DOHH2 (cell line): ENCODE results near the gene IFNG-AS1.

Experiments
- EZH2phosphoT487 ChIP-seq: fragments of 200-600 bp; sonication (generic); IDR thresholded peaks from 2 replicates; pipeline ENCODE4 v1.6.1; 2017; ENCODE audit warnings: borderline replicate concordance, mild to moderate bottlenecking, antibody characterized with exemption, low read length, moderate library complexity, mixed read lengths
- TF ChIP-seq, protein P1 (sequence below): fragments of 200-600 bp; sonication (generic); IDR thresholded peaks from one replicate; pipeline ENCODE4 v1.5.1; 2014; ENCODE audit warnings: antibody characterized with exemption, mild to moderate bottlenecking, low read depth, low read length; ENCODE audit not compliant: poor library complexity, severe bottlenecking

DNA sequence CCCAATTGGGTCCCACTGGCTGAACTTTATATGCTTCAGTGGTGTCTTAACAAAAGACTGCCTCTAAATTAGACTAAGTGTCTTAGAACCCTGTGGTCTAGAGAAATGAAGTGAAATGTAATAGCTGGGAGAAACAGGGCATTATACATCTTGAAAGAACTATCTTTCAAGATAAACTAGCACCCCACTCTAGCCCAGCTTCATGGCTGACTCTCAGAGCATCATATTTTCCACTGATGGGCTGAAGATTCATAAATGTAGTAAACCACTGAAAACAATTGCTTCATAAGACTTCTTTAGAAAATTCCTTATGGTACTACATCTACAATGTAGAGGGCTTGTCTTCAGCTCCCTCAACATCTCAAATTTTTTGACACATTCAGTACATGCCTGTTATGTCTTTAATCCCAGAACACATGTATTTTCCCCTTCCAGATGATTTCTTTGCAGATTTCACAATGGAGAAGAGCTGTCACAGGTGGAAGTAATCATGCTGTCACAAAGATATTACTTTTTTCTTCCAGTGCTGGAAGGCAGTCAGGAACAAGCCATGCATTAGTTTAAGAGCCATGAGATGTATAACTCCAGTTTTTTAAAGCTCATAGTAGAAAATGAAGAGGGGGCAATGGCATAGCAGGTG is 48.5 kb downstream of the IFNG-AS1 start:
- TF ChIP-seq, protein P1, sequence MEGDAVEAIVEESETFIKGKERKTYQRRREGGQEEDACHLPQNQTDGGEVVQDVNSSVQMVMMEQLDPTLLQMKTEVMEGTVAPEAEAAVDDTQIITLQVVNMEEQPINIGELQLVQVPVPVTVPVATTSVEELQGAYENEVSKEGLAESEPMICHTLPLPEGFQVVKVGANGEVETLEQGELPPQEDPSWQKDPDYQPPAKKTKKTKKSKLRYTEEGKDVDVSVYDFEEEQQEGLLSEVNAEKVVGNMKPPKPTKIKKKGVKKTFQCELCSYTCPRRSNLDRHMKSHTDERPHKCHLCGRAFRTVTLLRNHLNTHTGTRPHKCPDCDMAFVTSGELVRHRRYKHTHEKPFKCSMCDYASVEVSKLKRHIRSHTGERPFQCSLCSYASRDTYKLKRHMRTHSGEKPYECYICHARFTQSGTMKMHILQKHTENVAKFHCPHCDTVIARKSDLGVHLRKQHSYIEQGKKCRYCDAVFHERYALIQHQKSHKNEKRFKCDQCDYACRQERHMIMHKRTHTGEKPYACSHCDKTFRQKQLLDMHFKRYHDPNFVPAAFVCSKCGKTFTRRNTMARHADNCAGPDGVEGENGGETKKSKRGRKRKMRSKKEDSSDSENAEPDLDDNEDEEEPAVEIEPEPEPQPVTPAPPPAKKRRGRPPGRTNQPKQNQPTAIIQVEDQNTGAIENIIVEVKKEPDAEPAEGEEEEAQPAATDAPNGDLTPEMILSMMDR: no peak
- no peak for TF ChIP-seq EZH2phosphoT487
